ENCODE data around the gene CEACAM18.

The CEACAM18 gene

DNA sequence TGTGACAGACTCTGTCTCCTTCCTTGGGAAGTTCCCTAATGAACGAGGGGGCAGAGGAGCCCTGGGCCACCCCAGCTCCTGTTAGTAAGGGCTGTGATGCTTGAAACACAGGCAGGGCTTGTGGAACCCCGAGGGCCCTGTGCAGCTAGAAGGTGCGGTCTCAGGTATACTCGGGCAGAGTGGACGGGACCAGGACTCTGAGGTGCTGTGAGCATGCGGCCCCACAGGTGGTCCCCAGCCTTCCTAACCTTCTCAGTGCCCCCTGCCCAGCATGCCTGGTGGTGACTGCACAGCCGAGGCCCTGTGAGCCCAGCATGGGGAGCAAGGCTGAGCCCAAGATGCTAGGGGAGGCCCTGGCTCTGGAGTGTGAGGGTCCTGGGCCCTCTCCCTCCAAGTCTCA, 16.1 kb upstream of the CEACAM18 start:
- peak; percentile 57 for DNase-seq

DNA sequence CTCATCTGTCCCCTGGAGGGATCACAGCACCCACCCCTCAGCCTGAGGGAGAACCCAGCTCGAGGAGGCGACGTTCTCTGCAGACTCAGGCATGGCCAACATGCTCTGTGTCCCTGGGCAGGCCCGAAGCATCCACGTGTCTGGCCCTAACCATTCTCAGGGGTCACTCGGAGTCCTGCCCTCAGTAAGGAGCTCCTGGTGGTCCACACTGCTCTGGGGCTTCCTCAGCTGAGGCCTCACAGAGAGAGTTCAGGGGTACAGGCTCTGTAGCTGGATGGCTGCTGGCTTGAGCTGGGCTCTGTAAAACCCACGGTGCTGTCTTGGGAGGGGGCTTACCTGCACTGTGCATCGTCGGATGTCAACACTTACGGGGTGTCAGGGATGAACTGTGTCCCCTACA, 15.7 kb upstream of the CEACAM18 start:
- peak; percentile 56 for DNase-seq

DNA sequence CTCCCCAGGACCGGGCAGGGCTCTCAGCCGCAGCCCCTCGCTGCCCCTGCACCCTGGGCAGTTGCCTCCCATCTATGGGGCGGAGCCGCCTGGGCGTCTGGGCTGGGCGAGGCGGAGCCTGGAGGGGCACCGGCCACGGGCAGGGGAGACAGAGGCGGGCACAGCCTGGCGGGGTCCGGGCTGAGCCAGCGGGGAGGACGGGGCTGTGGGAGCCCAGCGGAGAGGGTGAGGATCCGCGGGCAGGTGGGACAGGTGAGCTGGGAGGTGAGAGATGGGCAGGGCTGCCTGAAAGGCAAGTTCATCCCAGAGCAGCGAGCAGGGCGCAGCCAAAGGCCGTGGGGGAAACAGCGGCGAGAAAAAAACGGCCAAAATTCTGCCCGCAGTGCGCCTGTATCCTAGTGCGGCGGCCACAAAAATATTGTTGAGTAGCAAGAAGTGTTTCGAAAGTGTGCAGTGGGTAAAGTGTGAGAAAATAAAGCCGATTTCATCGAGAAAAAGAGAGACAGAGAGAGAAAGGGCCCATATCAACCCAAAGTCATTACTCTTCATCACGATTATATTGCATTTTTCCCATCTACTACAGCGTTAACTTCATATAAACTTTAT, 14.3 kb upstream of the CEACAM18 start:
- peak; percentile 37 for DNase-seq

DNA sequence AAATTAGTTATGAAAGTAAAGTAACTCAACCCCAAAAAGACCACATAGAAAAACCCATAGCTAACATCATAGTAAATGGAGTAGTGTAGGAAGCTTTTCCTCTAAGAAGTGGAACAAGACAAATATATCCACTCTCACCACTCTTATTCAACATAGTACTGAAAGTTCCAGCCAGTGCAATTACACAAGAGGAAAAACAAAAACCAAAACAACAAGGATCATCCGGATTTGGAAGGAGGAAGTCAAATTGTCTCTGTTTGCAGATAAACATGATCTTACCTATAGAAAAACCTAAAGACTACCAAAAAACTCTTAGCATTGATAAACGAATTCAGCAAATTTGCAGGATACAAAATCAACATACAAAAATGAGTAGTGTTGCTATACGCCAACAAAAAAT, 11.6 kb upstream of the CEACAM18 start:
- no peak for DNase-seq

DNA sequence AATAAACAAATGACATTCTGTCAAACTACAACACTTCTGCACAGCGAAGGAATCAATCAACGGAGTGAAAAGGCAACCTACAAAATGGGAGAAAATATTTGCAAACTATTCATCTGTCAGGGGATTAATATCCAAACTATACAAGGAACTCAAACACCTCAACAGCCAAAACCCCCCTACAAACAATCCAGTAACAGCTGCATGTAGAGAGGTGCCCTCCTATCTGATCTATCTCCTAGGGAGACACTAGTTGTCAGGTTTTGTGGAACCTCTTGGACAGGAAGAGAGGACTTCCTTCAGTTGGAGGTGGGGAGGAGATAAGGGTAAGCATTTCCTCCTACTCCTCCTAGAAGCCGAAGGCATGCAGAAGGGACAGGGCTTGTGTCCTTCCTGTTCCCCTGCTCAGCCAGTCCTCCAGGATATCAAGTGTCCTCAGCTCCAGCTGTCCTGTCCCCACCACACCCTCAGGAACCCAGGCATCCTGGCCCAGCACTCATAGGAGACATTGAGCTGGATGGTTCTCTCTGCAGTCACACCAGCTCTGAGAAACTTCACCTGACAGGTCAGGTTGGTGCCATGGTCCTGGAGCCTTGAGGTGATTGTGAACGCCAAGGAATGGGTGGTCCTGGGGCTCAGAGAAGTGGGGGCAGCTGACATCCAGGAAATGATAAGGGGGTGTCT, 10.3 kb upstream of the CEACAM18 start:
- DNase-seq: peak; percentile 56

DNA sequence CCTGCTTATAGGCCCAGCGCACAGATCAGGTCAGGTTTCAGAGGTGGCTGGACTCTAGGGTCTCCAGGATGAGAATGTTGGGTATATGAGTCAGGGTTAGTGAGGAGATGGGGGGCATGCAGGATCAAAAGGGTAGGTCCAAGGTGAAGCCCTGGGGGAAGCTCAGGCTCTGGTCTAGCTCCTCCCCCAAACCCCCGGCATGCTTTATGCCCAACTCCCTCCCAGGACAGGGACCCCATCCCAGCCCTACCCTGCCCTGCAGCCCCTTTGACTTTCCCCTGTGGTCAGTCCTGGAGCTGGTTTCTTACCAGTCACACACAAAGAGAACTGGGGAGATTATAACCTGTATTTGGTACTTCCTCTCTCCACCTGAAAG, 9.8 kb upstream of the CEACAM18 start:
- DNase-seq: peak; percentile 42

DNA sequence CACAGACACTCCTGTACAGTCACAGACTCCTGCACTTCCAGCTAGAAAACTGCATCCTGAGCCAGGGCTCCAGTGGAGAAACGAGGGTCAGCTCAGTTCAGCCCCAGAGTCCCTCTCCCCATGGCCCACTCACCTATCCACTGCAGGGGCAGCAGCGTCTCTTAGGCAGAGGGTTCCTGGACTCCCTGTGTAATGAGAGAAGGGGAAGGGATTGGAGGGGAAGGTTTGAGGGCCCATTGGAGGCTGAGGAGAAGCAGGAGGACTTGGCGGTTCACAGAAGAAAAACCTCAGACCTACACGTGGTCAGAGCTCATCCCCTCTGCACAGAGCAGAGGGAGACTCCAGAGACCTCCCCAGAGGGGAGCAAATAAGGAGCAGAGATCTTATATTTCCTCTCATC, 9.2 kb upstream of the CEACAM18 start:
- DNase-seq: peak; percentile 55

DNA sequence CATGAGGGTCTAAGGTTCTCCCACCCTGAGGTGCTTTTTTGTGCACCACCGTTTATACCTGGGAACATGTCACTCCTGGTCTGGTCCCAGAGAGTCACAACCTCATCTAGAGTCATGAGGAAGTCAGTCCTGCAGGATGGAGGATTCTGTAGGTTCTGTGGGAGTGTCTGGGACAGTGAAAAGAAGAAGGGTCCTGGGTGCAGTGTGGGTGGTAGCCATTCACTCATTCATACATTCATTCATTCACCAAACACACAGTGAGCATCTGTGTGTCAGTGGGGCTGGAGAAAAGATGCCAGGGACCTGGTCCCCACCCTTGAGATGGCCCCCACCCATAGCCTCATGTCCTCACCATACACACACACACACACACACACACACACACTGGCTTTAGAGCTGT, 8.7 kb upstream of the CEACAM18 start:
- no peak for DNase-seq

DNA sequence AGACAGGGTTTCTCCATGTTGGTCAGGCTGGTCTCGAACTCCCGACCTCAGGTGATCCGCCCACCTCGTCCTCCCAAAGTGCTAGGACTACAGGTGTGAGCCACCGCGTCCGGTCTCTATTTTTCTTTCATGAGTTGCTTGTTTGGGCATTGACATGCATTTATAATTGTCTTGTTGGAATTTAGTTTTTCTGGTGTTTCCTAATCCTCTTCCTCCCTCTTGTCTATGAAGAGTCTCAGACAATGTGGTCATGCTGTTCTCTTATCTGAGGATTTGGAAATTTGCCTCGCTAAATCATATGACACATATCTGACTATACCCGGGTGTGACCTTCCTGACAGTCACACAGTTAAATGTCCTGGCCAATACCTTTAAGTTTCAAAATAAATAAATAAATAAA, 7.4 kb upstream of the CEACAM18 start:
- DNase-seq: peak; percentile 35

DNA sequence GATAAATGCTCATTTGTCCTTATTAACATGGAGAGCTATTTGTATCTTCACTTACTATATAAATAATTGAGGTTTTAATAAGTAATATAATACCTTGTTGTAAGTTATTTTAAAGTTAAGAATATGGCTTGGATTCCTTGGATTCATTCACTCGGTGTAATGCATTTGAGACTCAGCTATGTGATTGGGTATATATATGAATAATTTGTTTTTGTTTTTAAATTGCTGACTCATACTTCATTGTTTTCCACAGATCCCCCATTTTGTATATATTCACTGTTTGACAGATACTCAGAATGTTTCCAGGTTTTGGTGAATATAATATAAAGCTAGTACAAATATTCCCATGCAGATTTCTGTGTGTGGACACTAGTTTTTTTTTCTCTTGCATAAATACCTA, 6.8 kb upstream of the CEACAM18 start:
- no peak for DNase-seq

DNA sequence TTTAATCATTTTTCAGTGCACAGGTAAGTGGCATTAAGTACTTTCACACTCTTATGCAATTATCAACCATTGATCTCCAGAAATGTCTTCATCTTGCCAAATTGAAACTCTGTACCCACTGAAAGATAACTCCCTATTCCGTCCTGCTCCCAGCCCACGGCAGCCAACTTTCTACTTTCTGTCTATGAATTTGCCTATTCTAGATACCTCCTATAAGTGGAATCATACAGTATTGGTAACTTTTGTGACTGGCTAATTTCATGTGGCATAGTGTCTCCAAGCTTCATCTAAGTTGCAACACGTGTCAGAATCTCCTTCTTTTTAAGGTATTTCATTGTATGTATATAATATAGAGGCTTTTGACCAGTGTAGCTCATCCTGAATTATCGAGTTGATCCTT, 5.7 kb upstream of the CEACAM18 start:
- DNase-seq: peak; percentile 51

DNA sequence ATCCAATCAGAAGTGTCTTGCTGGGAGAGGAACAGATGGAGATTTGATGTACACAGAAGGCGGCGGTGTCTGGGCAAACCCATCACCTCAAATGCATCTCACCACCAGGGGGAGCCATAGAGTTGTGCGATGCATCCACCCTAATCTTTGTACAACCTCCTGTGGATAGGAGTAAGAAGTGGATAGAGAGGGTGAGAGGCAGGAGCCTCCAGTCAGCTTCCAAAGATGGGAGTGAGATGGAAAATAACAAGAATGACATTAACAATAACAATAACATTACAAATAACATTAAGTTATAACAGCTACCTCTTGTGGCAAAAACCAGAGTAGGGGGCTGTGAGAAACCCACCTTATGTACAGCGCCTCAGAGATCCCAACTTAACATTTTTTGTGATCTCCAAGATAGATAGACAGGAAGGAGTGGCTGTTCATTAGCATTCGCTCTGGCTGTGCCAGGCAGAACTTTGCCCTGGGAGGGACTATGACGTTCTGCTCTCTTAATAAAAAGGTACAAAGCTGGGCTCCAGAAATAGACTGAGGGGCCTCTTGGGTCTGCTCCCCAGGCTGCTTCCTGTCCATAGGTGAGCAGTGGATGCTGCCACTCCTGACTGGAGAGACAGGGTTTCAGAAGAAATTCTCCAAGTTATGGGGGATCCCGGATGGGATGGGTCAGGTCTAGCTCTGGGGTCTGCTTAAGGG, 5.2 kb upstream of the CEACAM18 start:
- peak; percentile 96 for DNase-seq

DNA sequence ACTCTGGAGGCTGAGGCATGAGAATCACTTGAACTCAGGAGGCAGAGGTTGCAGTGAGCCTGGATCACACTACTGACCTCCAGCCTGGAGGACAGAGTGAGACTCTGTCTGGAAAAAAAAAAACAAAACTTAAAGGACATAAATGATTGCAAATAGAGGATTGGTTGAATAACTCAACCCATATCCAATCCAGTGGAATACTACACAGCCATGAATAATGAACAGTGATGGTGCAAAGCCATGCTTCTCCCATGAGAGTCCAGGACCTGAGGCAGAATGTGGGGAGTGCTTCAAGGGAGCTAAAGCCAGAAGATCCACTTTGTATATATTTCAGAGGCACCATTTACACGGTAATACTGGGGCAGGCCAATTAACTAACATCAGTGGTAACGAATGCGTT, 2.2 kb upstream of the CEACAM18 start:
- no peak for DNase-seq

DNA sequence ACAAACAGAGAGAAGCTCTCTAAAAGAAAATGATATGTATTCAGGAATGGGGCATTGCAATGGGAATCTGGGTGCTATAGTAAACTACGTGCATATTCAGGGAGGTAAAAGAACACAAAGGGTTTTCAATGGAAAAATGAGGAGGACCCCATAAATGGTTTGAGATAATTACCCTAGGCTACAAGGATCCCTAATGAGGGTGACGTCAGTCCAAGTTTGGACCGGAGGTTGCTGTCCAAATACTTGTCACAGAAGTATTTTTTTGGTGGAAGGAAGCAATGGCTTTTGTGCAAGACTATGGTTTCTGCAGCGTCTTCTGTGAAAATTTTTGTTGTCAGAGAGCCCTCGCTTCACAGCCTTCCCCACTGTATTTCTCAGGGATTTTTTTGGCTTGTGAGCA, 995 bp upstream of the CEACAM18 start:
- DNase-seq: no peak

DNA sequence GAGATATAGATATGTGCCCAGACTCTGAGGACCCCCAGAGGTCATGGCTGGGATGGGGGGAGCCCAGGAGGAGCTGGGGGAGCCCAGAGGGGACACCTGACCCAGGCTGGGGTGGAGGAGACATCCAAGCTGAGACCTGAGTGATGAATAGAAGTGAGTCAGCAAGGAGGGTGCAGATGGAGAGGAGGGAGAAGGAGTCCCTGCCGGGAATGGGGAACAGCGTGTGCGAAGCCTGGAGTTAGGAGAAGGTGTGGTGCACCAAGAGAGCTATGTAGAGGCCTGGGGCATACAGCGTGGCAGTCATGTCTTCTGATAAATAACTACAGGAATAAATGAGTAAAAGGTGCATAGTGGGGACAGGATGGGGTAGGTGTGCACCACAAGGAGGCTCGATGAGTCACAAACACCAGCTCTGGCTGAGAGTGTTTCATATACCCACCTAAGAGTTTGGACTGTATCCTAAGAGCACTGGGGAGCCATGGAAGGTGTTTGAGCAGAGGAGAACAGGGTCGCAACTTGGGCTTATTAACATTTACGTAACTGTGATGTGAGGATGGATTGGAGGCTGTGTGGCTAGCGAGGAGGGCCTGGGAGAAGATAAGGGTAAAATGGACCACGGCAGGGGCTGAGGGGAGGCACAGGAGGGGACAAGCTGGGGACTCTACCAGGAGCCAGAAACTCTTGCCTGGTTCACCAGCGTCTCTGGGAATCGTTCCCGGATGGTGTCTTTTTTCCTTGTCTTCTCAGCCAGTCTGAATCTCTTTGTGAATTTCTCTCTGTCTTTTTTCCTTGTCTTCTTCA, 1.4 kb downstream of the CEACAM18 start:
- peak; percentile 73 for DNase-seq

DNA sequence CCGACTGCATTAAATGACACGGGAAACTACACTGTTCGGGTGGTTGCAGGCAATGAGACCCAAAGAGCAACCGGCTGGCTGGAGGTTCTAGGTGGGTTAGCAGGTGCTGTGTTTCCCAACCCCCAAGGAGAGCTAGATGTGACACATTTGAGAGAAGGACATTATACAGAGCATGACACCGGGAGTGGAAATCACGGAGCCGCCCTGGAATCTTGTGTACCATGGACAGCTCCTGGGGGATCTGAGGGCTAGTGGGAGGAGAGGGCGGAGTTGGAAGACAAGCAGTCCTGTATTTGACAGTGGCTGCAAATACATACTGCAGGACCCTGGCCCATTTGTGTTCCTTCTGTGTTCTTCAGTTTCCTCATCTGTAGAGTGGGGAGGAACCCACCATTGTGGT, 2.3 kb downstream of the CEACAM18 start:
- DNase-seq: peak; percentile 67

DNA sequence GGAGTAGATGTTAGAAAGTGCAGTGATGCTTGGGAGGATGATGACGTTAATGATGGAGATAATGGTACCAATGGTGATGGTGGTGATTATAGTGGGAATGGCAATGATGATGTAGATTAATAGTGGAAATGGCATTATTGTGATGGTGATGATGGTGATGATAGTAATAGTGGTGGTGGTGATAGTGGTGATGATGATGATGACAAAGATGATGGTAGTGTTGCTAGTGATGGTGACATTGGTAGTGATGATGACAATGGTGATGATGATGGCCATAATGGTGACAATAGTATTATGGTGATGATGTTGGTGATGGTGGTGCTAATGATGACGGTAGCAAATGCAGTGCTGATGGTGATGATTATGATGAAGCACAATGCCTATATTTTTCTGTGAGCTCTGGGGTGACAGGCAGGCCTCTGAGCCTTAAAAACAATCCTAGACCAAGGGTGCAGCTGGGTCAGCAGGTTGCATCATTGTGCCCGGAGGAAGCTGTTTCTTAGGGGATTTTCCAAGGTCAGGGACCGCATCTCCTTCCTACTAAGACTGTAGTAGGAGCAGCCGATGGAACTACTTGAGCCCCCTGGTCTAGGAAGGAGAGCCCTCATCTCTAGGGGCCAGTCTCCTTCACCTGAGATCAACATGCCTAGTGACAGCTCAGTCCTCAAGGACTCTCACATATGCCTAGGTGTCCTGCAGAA, 7.8 kb downstream of the CEACAM18 start:
- DNase-seq: peak; percentile 32

DNA sequence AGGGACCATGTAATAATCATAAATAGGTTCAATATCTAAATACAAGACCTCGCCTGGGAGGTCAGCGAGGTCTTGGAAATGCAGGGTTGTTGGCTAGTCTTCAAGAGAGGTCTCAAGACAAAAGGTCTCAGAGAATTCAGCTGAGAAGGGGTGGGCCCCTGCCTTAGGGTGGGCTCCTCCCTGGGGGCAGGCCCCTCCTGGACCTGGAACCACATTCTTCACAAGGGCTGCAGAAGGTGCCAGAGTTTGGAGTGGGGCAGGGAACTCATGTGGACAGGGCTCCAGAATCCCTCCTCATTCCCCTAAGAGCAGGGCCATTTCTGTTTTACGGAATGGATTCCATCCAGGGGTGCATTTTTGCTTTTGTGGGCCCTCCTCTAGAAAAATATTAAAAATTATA, 10.2 kb downstream of the CEACAM18 start:
- peak; percentile 55 for DNase-seq

DNA sequence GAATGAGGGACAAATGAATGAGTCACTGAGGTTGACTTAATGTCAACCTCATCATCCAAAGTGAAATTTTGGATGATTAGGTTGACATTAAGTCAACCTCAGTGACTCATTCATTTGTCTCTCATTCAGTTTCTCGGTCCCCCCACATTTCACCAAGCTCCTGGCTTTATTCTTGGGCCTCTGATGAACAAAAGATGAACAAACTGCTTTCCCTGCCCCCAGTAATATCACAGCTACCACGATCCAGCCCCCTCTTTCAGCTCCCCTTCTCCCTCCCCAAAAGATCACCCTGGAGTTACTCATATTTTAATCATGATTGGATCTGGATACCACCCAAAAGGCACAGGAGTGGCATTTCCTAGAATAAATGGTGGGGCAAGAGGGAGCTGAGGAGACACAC, 10.8 kb downstream of the CEACAM18 start:
- peak; percentile 64 for DNase-seq

DNA sequence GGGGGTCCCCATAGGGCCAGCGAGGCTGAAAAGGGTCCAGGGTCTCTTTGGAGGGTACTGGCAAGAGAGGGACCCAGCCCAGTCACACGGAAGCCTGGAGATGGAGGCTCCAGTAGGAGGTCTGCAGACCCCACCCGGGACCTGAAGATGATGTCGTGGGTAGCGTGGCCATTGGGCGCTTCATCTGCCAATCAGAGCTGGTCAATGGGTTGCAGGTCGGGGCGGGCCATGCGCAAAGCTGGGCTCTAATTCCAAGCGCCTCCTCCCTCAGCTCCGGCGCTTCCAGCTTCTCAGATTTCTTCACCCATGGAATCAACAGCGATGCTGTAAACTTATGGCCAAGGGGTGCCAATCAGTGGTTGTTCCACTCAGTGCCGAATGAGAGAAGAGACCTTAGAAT, 12.3 kb downstream of the CEACAM18 start:
- DNase-seq: no peak

DNA sequence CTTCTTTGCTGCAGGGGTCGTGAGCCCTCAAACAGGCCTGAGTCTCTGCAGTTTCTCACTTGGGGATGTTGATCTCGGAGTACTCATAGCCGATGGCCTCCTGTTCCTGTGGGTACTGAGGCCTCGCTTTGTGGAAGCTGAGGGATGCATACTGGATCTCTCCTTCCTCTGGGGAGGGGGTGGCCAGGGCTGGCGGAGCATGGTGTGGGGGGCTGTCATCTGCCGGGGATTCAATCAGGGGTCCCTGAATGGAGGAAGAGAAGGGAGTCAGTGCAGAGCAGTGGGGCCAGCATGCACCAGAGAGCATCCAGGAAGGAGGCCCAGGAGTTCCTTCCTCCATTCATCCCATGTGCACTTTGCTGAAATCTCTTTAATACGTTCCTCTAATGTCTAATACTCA, 13.2 kb downstream of the CEACAM18 start:
- DNase-seq: peak; percentile 32

DNA sequence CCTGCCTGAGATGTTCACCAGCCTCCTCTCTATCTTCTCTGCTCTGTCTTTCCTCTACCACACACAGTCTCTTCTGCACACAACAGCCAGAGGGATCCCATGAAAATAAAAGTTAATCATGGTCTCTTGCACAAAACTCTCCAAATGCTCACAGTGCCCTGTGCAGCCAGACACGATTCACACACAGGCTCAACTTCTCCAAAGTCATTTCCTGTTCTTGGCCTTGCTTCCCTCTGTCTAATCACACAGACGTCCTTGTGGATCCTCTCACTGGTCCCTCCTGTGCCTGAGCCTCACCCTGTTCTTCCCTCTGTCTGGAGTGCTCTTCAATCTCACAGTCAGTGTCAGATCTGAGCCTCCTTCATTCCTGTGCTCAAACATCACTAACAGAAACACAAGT, 15.4 kb downstream of the CEACAM18 start:
- peak; percentile 30 for DNase-seq

DNA sequence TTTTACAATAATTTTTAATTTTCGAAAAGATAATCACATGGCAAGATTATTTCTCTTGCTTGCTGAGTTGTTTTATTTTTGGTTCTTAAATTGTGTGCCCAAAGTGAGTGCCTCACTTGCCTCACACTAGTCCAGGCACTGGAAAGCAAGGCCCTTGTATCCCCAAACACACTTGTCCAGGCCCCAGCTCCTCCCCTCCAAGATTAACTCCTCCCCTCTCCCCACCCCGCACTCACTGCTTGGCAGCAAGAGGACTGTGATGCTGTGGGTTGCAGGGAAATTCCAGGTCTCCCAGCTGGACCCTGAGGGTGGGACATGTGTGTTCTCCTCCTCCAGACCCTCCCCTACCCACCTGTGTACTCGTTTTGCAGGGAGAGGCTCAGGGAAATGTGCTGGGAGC, 19.3 kb downstream of the CEACAM18 start:
- peak; percentile 21 for DNase-seq

Measured in activated CD8-positive, alpha-beta memory T cell treated with anti-CD3 and anti-CD28 coated beads for 24 hours (primary cell).